Upper lobe of right lung (tissue), 1 donor: Measurements from ENCODE around the gene GPHA2. TPM values are rescaled to one million over a fixed set of nuclear protein-coding genes. Genes with fewer than 3 reads are reported as not detected.

Experiments used
- ATAC-seq: fragments of 200-7000 bp; cut with Tn5 transposase; one replicate; pipeline ENCODE4 v1.9.1; 2020; ENCODE audit warnings: mild to moderate bottlenecking, moderate library complexity
- DNase-seq: peaks from one replicate; pipeline ENCODE4 v3.0.0-alpha.2; 2020
- H3K27ac ChIP-seq: fragments of 200-600 bp; one replicate; pipeline ENCODE4 v1.8.0; 2022
- H3K27me3 ChIP-seq: fragments of 200-600 bp; one replicate; pipeline ENCODE4 v1.8.0; 2022; ENCODE audit warnings: mild to moderate bottlenecking
- H3K36me3 ChIP-seq: fragments of 200-600 bp; one replicate; pipeline ENCODE4 v1.8.0; 2022
- H3K4me1 ChIP-seq: fragments of 200-600 bp; one replicate; pipeline ENCODE4 v1.8.0; 2022
- H3K4me3 ChIP-seq: fragments of 200-600 bp; one replicate; pipeline ENCODE4 v1.8.0; 2022; ENCODE audit warnings: mild to moderate bottlenecking
- H3K9me3 ChIP-seq: fragments of 200-600 bp; one replicate; pipeline ENCODE4 v1.8.0; 2022
- CTCF ChIP-seq: fragments of 200-600 bp; IDR thresholded peaks from one replicate; pipeline ENCODE4 v1.8.0; 2022; ENCODE audit warnings: antibody characterized with exemption
- intact Hi-C: fragments of 100-400 bp; cut with DNase I; formaldehyde crosslinking; loops from one replicate; pipeline ENCODE4 v1.11.0; 2022
- total RNA-seq: library from RNA; stranded (reverse); fragmentation: NEBNext Ultra II Directional; extraction: Animal tissue kit (Norgen Biotek cat#: 25700); gene quantifications from one replicate; pipeline ENCODE4 v1.2.1, GENCODE V29; 2021
- donor health status: DM: no; HTN: yes; CAD: no; lungs with severe emphysema.

Gene GPHA2
- total RNA-seq, 1 donor from 2014 or later: not detected

- Histone ChIP-seq H3K9me3 (no peaks in the 10 kb centered on the region), H3K27me3 (no peaks in the 10 kb centered on the region), H3K4me1 (no peaks in the 10 kb centered on the region), H3K27ac (no peak overlapping the region), H3K36me3 (peaks cover 78% of the 10 kb centered on the region), H3K4me3 (no peak overlapping the region)
- no peak for TF ChIP-seq CTCF
- no peak for ATAC-seq
- intact Hi-C loops: no loop called here
- no peak for DNase-seq
These were observed 35.4 kb downstream of the GPHA2 start for GRCh38 chr11:64900263-64900678.

DNA sequence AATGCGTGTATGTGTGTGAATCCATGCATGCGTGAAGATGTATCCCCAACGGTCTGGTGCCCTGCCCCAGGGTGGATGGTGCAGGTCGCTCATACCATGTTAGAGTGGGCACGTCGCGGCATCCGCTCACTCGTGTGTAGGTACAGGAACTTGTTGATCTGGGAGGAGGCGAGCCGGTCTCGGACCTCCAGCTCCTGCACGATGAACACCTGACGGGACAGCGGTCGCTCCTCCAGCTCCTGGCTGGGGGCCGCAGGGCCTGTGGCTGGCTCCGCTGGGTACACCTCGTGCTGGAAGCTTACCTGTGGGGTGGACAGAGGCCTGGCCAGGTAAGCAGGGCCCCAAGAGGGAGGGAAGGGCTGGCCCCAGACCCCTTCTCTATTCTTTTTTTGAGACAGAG, 37.2 kb downstream of the GPHA2 start:
- Histone ChIP-seq H3K27ac (no peak overlapping the region), H3K4me1 (peaks cover 6% of the 10 kb centered on the region), H3K36me3 (peaks cover 67% of the 10 kb centered on the region), H3K4me3 (no peak overlapping the region), H3K27me3 (no peaks in the 10 kb centered on the region), H3K9me3 (no peaks in the 10 kb centered on the region)
- no peak for DNase-seq
- intact Hi-C loops: no loop called here
- no peak for TF ChIP-seq CTCF
- ATAC-seq: no peak

- no peak for DNase-seq
- no peaks in the 10 kb centered on the region for H3K9me3 ChIP-seq
- ATAC-seq: no peak
- intact Hi-C loops: no loop called here
- no peaks in the 10 kb centered on the region for H3K27me3 ChIP-seq
- no peak overlapping the region for H3K4me3 ChIP-seq
- H3K4me1 ChIP-seq: peaks cover 6% of the 10 kb centered on the region
- peaks cover 63% of the 10 kb centered on the region for H3K36me3 ChIP-seq
- no peak overlapping the region for H3K27ac ChIP-seq
- no peak for TF ChIP-seq CTCF
These were observed 37.6 kb downstream of the GPHA2 start for GRCh38 chr11:64898076-64898445.

DNA sequence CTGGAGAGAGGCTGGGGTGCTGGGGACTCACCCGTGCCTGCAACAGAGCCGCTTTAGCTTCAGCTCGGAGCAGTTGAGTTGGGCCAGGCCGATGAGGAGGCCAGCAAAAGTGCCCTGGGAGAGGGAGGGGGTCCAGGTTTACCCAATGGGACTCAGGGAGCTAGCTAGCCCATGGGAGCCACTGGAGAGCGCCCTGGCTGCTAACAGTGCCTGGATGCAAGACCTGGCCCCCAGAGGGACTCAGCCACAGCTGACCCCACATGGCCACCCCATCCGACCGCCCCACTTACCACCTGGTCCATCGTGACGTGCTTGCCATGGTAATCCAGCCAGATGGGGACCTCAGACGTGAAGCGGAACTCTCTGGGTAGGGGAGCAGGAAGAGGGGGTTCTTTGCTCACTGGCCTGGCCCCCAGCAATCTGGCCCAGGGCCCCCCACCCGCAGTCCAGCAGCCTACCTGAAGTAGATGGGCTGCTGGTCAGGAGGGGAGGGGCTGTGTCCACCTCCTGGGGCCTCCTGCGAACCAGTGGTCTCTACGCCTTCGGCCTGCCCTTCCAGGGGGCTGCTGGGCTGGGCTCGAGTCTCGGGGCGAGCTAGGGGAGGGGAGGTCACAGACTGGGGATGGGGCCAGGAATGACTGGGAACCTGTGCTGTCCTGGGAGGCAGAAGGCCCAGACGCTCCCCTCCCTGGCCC, 38.2 kb downstream of the GPHA2 start:
- Histone ChIP-seq H3K4me1 (peaks cover 6% of the 10 kb centered on the region), H3K27me3 (no peaks in the 10 kb centered on the region), H3K36me3 (peaks cover 57% of the 10 kb centered on the region), H3K27ac (no peak overlapping the region), H3K9me3 (no peaks in the 10 kb centered on the region), H3K4me3 (no peak overlapping the region)
- no peak for TF ChIP-seq CTCF
- intact Hi-C loops: no loop called here
- no peak for DNase-seq
- no peak for ATAC-seq

GRCh38 chr11:64896448-64897022, 39.2 kb downstream of the GPHA2 start:
- ATAC-seq: no peak
- no peaks in the 10 kb centered on the region for H3K9me3 ChIP-seq
- intact Hi-C loops: no loop called here
- peaks cover 47% of the 10 kb centered on the region for H3K36me3 ChIP-seq
- H3K4me1 ChIP-seq: peaks cover 6% of the 10 kb centered on the region
- no peak for DNase-seq
- no peak overlapping the region for H3K27ac ChIP-seq
- TF ChIP-seq CTCF: no peak
- H3K27me3 ChIP-seq: no peaks in the 10 kb centered on the region
- H3K4me3 ChIP-seq: no peak overlapping the region
